Non-pigmented ciliary epithelial cell (primary cell): ENCODE results near the gene ATP4B.

Experiments
- DNase-seq: peaks from one replicate; pipeline ENCODE4 v3.0.0-alpha.2; 2010; ENCODE audit warnings: low read depth

ATP4B gene

GRCh38 chr13:113642563-113642962 is 15.4 kb downstream of the ATP4B start:
- DNase-seq: no peak

GRCh38 chr13:113641426-113641825 is 16.6 kb downstream of the ATP4B start:
- no peak for DNase-seq

- DNase-seq: no peak
Measured at GRCh38 chr13:113639616-113640262, 18.3 kb downstream of the ATP4B start.

- DNase-seq: no peak
Measured at GRCh38 chr13:113638806-113639205, 19.2 kb downstream of the ATP4B start.

- no peak for DNase-seq
Measured at GRCh38 chr13:113638173-113638746, 19.7 kb downstream of the ATP4B start.

- no peak for DNase-seq
Measured at GRCh38 chr13:113637262-113638160, 20.5 kb downstream of the ATP4B start.

GRCh38 chr13:113636266-113636963 is 21.6 kb downstream of the ATP4B start:
- DNase-seq: no peak

- no peak for DNase-seq
Measured at GRCh38 chr13:113635709-113636108, 22.3 kb downstream of the ATP4B start.

- no peak for DNase-seq
Measured at GRCh38 chr13:113635048-113635420, 23.0 kb downstream of the ATP4B start.

GRCh38 chr13:113634279-113635047 is 23.5 kb downstream of the ATP4B start:
- DNase-seq: no peak

GRCh38 chr13:113633485-113633873 is 24.5 kb downstream of the ATP4B start:
- DNase-seq: no peak

- DNase-seq: no peak
Measured at GRCh38 chr13:113632706-113633484, 25.1 kb downstream of the ATP4B start.

- no peak for DNase-seq
Measured at GRCh38 chr13:113631341-113632095, 26.5 kb downstream of the ATP4B start.

- no peak for DNase-seq
Measured at GRCh38 chr13:113630804-113631203, 27.2 kb downstream of the ATP4B start.

- no peak for DNase-seq
Measured at GRCh38 chr13:113630296-113630695, 27.7 kb downstream of the ATP4B start.

GRCh38 chr13:113629866-113630265 is 28.1 kb downstream of the ATP4B start:
- DNase-seq: no peak

GRCh38 chr13:113628291-113629270 is 29.4 kb downstream of the ATP4B start:
- DNase-seq: no peak

- DNase-seq: no peak
Measured at GRCh38 chr13:113627136-113627535, 30.9 kb downstream of the ATP4B start.
